GM19395 (cell line): ENCODE data around the gene ILF2.
A peak's percentile ranks its signal among the peaks of the same experiment; 100 is the strongest.
"Not testable (repeated sequence)": the region's sequence is repeated elsewhere in the genome, so short reads cannot be mapped to it uniquely, and the experiment has no call there.

Source experiments
- ATAC-seq: cut with Tn5 transposase; IDR thresholded peaks from one replicate; pipeline ENCODE4 v1.9.1; 2021; ENCODE audit warnings: mild to moderate bottlenecking, moderate library complexity; ENCODE audit not compliant: unreplicated experiment

Gene ILF2

DNA sequence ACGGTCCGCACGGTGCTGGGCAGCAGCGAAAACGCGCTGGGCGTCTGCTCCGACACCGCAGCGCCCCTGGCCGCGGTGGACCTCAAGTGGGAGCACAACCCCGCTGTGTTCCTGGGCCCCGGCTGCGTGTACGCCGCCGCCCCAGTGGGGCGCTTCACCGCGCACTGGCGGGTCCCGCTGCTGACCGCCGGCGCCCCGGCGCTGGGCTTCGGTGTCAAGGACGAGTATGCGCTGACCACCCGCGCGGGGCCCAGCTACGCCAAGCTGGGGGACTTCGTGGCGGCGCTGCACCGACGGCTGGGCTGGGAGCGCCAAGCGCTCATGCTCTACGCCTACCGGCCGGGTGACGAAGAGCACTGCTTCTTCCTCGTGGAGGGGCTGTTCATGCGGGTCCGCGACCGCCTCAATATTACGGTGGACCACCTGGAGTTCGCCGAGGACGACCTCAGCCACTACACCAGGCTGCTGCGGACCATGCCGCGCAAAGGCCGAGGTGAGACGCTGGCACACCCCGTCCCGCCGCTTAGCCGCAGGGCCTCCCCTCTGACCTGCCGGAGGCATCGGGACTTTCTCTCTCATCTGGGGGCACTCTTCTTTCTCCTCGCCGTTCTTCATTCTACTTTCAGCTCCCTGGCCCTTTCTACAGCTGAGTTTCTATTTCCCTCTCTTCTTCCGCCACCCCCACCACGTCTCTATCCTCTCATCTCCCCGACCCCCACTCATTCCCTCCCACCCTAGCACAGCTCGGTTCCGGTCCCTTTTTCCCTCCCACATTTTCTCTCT lies 8.7 kb upstream of the ILF2 start:
- no peak for ATAC-seq

DNA sequence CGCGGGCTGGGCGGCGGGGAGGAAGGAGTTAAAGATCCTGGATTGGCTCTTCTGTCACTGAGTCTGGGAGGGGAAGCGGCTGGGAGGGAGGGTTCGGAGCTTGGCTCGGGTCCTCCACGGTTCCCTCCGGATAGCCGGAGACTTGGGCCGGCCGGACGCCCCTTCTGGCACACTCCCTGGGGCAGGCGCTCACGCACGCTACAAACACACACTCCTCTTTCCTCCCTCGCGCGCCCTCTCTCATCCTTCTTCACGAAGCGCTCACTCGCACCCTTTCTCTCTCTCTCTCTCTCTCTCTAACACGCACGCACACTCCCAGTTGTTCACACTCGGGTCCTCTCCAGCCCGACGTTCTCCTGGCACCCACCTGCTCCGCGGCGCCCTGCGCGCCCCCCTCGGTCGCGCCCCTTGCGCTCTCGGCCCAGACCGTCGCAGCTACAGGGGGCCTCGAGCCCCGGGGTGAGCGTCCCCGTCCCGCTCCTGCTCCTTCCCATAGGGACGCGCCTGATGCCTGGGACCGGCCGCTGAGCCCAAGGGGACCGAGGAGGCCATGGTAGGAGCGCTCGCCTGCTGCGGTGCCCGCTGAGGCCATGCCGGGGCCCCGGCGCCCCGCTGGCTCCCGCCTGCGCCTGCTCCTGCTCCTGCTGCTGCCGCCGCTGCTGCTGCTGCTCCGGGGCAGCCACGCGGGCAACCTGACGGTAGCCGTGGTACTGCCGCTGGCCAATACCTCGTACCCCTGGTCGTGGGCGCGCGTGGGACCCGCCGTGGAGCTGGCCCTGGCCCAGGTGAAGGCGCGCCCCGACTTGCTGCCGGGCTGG lies 7.9 kb upstream of the ILF2 start, which contains the start of gene NPR1:
TSS of gene NPR1 (plus strand) at position 170 of the 818 bp plus-strand sequence. CDS start at position 591, 421 bp downstream.
- no peak for ATAC-seq

DNA sequence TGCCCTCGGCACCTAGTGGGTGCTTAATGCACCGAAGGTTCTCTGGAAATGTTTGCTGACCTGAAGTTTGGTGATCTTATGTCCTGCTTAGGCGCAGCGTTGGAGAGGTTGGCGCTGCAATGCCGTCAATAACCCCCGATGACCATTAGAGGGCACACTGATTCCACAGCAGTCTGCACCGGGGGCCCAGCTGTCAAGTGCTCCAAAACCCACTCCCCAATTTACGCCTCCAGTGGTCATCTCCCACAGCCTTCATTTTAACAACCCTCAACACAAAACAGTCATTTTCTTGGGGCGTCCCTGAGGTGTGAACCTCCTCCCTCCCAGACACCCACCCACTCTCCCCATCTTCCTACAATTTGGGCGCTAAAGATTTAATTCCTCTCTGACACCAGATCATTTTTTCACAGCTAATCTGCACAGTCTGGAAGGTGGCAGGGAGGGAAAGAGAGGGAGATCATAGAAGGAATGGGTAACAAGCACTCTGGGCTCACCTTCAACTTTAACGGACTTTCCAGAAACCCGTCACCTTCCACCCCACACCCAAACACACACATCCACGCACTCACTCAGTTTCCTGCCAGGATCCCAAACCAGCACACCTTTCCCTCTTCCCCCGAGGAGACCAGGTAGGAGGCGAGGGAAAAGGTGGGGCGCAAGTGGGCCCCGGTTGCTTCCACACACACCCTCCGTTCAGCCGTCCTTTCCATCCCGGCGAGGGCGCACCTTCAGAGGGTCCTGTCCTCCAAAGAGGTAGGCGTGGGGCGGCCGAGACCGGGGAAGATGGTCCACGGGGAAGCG lies 7.1 kb upstream of the ILF2 start:
- no peak for ATAC-seq

DNA sequence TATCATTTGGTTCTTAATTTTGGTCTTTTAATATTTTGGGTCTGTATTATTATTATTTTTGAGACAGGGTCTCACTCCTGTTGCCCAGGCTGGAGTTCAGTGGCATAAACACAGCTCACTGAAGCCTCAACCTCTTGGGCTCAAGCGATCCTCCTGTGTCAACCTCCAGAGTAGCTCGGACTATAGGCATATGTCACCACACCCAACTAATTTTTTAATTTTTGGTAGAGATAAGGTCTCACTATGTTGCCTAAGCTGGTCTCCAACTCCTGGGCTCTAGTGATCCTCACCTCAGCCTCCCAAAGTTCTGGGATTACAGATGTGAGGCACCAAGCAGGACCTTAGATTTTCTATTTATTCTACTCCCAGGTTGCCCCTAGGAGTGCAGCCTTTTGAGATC lies 2.7 kb upstream of the ILF2 start:
- ATAC-seq, result no peak

DNA sequence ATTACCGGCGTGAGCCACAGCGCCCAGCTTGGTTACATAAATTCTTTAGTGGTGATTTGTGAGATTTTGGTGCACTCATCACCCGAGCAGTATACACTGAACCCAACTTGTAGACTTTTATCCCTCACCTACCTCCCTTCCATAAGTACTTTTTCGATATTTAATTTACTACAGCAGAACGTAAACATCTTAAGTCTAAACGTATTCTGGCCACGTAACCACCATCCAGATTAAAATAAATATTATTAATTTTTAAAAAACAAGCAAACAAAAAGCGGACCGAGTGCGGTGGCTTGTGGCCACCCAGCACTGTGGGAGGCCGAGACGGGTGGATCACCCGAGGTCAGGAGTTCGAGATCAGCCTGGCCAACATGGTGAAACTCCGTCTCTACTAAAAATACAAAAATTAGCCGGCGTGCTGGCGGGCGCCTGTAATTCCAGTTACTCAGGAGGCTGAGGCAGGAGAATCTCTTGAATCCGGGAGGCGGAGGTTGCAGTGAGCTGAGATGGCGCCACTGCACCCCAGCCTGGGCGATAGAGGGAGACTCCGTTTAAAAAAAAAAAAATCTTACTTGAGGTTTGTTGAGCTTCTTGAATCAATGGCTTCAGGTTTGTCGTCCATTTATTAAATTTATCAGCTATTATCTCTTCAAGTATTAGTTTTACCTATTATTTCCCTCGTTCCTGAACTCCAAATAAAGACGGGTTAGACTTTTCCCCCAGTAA lies 998 bp upstream of the ILF2 start:
- peak; percentile 25 for ATAC-seq

DNA sequence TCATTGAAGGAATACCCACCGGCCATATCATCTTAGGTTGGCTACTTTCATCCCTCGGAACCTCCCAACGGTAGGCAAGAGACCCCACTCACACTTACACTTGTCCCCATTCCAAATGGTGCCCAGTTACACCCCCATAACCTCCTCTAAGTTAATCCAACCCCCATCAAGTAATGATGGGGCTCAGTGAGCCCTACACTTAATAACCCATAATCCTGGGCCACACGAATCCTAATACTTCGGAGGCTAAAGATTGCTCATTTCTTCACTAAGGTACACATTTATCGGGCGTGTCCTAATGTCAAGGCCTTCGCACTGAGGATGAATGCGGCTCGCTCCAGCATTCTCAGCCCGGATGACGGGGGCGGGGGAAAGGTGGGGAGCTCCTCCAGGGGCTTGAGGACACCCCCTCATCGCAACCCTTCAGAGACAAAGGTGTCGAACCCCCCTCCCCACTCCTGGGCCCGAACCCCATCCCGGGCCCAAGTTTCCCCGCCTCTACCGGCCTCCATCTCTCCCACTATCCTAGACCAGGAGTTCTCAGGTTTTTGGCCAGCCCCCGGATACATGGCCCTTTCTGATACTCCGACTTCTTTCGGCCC lies 435 bp downstream of the ILF2 start:
- no peak for ATAC-seq

DNA sequence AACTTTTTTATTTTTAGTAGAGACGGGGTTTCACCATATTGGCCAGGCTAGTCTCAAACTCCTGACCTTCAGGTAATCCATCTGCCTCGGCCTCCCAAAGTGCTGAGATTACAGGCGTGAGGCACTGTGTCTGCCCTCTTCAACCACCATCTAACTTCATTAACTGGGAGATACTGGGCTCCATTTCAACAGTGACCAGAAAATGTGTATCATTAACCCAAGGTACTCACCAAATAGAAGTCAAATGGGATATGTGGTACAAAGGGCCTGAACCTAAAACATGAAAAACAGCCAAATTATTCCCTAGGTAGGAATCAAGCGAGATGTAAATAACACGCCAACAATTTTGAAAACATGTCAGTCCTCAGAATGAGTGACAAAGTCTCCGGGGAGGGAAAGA lies 1.2 kb downstream of the ILF2 start:
- ATAC-seq, result no peak

DNA sequence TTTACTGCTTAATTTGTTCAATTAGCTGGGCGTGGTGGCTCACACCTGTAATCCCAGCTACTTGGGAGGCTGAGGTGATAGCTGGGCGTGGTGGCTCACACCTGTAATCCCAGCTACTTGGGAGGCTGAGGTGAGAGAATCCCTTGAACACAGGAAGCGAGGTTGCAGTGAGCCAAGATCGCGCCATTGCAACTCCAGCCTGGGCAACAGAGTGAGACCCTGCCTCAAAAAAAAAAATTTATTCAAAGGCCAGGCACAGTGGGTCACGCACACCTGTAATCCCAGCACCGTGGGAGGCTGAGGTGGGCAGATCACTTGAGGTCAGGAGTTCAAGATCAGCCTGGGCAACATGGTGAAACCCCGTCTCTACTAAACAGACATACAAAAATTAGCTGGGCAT lies 2.1 kb downstream of the ILF2 start:
- not testable (repeated sequence) for ATAC-seq

DNA sequence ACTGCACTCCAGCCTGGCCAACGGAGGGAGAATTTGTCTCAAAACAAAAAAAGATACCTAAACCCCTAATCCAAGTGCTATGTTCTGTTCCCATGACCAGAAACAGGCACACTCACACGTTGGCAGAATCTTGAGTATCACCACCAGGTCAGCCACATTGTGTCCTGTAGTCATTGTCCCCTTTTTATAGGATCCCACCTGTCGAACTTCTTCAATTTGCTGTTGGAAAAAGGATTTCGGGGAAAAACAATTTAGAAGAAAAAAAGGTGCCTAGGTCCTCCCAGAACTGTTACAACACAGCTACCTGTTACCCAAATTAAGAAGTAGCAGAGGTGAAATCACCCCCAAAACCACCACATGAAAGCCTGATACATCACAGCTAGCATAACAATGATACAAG lies 3.4 kb downstream of the ILF2 start:
- no peak for ATAC-seq

DNA sequence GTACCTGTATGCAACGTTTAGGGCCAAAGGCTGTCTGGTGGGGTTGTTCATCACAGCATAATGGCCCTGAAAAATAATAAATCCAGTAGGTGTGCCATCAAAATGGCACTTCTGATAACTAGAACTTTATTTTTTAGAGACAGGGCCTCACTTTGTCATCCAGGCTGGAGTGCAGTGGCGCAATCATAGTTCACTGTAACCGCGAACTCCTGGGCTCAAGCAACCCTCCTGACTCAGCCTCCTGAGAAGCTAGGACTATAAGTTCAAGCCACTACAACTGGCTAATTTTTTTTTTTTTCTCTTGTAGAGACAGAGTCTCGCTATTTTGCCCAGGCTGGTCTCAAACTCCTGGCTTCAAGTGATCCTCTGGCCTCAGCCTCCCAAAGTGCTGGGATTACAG lies 7.6 kb downstream of the ILF2 start:
- no peak for ATAC-seq

DNA sequence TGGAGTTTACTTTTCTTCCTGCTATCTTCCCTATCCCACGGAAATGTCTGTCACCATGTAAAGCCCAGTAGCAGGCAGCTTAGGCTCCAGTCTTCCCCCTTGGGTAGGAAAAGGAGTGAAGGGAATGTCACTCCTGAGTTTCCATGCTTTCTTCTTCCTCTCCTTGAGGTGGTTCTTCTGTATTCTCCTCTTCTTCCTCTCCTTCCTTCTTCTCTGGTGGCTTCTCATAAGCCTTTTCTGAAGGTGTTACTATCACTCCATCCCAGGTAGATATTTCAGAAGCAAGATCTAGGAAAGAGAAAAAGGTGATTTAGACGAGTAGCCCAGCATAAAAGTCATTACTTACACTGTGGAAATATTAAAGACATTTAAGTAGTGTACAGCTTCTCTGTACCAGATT lies 8.5 kb downstream of the ILF2 start:
- no peak for ATAC-seq

DNA sequence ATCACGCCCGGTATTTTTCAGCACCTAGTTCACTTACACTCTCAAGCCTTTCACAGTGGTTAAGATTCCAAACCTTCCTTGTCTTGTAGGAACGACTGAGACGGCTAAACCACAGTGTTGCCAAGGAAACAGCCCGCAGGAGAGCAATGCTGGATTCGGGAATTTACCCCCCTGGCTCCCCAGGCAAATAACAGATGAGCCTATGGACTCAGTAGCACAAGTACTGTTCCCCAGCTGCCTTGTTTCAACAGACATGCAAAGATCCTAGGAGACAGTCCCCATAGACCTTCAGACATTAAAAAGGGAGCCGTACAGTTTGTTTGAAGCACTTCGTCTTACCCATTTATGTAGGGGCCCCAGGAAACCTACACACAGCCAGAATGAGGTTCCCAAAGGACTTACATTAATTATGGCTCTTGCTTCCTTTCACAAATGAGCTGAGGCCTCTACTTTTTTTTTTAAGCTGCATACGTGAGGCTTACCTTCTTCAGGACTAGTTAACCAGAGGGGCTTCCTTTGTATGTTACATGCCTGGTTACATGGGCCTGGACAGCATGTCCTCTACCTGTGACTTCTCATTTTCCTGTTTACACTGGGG lies 9.6 kb downstream of the ILF2 start:
- no peak for ATAC-seq

DNA sequence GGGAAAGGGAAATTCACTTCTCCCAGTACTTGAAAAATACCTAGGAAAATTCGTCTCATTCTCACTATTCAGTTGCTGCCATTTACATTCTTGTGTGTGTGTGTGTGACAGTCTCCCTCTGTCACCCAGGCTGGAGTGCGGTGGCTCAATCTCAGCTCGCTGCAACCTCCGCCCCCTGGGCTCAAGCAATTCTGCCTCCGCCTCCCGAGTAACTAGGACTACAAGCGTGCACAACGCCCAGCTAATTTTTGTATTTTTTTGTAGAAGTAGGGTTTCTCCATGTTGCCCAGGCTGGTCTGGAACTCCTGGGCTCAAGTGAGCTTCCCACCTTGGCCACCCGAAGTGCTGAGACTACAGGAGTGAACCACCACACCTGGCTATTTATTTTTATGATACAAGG lies 11.1 kb downstream of the ILF2 start:
- no peak for ATAC-seq

DNA sequence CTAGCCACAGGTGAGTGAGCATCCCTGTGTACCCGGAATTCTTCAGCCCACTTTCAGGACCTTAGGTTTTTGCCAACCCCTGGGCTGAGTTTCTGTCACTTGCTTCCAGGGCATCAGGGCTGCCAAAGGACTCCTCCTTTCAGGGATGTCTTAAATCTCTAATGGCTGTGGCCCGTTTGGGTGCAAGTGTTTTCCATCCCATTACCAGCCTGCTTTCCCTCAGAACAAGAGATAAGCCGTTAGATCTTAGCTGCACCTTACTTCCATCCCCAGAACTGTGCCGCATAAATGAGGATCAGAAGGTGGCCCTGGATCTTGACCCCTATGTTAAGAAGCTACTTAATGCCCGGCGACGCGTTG lies 11.6 kb downstream of the ILF2 start:
- no peak for ATAC-seq

DNA sequence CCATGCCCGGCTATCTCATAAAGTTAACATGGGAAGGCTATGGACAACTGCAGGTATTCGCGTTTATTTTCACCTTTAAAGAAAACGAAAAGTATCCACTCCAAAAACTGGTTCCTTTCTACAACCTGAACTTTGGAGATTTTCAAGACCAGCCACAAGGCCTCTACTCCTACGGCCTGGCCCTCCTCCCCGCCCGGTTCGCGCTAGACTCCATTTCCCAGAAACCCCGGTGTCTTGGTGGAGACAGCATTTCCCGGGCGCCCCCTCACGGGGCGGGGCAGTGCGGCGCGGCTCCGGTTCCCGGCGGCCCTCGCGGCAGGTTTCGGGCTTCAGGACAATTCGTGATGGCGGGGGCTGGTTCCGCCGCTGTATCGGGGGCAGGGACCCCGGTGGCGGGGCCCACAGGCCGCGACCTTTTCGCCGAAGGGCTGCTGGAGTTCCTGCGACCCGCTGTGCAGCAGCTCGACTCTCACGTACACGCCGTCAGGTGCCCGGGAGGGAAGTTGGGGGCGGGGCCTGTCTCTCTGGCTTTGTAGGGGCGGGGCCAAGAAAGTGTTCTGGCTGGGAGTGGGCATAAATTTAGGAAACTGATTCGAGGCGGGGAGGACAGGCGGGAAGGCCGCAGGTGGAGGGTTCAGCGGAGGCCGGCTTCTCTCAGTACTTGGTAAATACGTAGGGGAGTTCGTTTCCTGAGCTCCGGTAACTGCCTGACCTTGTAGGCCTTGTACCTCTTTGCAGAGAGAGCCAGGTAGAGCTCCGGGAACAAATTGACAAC lies 12.2 kb downstream of the ILF2 start, which contains the start of gene SNAPIN:
TSS of gene SNAPIN (plus strand) at position 304 of the 775 bp plus-strand sequence. CDS start at position 345, 41 bp downstream.
- ATAC-seq, result peak; percentile 87

DNA sequence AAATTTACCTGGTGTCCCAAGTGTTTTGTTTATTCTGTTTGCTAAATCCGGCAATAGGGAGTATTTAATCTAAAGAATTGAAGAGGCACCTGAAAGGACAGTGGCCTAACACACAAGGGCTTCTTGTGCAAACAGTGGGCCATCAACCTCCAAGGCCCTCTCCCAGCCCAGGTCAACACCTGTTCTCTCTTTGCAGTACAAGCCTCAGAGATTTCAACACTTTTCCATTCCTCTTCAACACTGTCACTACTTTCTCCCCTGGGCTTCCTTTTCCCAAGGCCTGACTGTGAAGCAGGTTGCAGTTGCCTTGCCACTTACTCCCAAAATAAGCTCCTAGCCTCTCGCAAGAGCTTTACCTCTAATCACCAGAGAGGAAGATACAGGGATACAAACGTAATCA lies 15.5 kb downstream of the ILF2 start:
- ATAC-seq, result no peak

DNA sequence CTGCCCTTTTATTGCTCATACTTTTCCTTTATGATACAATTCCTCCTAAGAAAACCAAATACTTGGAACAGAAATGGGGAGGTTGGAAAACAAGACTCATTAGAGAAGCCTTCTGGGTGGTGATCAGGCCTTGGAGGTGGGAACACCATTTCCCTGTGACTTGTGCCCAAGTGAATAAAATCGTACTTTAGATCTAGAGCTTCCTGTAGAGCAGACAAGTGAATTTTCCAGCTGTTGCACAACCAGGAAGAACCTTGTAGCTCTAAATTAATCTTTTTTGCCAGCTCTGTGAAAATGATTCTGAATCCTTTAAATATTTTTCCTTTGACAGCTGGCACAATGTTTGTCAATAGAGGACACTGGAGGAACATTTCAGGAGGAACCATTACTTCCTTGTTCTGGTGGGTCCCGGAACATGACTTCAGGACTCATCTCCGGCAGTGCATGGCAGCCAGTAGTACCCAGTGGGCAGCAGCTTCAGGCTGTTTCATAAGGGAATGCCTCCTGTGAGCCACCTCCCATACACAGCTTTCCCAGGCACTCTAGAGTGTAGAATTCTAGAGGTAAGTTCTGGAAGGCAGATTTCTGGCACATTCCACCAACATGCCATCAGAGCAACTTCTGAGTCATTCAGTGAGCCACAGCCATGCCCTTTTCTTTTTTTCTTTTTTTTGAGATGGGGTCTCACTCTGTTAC lies 17.8 kb downstream of the ILF2 start:
- no peak for ATAC-seq

DNA sequence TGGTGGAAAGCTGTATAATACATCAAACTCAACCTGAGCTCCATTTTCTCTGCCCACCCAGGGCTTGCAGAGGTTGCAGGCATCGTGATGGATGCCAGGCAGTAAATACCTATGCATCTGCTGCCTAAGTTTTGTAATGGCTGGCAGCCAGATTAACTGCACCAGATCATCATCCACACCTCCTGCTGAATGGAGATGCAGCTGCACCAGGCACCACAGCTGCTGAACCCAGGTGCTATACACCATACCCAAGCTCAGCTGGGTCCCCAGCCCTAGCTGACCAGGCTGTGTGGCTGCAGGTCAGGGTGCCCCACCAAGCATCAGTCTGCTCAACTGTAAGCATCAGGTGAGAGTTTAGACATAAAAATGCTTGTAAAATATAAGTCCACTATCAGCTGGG lies 19.0 kb downstream of the ILF2 start:
- no peak for ATAC-seq

DNA sequence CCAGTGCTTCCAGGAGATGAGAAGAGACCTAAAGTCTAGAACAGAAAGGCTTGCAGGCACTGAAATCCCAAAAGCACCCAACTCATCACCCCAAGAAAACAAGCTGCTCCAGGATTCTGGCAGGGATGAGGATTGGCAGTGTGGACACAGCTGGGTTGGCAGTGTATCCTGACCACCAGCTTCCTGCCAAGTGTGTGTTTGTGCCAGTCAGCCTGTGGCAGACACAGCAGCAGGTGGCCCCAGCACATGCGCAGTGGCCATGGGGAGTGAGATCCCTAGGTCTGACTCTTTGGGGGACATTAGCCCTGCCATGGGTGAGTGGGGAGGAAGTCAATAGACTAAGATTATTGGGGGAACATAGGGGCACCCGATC lies 20.9 kb downstream of the ILF2 start:
- no peak for ATAC-seq
